HepG2 (cell line): ENCODE results near the gene ITGA6. TPM values are rescaled to one million over a fixed set of nuclear protein-coding genes. Genes with fewer than 3 reads are reported as not detected.
A peak's percentile ranks its signal among the peaks of the same experiment; 100 is the strongest.

Source experiments
- BORCS8-MEF2B ChIP-seq: sonication (generic); formaldehyde crosslinking; IDR thresholded peaks from 2 replicates; pipeline ENCODE4 v1.8.0; 2022; ENCODE audit warnings: mild to moderate bottlenecking, missing genetic modification reagents
- SOX13 ChIP-seq, 3 experiments: fragments of 450-650 bp in 1 of 3; sonication (generic) in 1 of 3; formaldehyde crosslinking in 1 of 3; IDR thresholded peaks in 2 of 3; conservative IDR thresholded peaks in 1 of 3; 2 replicates each; pipeline versions ENCODE4 v1.5.0 to v1.6.1; 2016 to 2020; ENCODE audit warnings: antibody characterized with exemption in 1 of 3, mild to moderate bottlenecking in 1 of 3, missing compliant biosample characterization in 1 of 3, missing genetic modification reagents in 1 of 3, moderate library complexity in 1 of 3
- SOX5 ChIP-seq: IDR thresholded peaks from 2 replicates; pipeline ENCODE4 v1.6.1; 2016; ENCODE audit warnings: borderline replicate concordance
- SP2 ChIP-seq: sonication (generic); formaldehyde crosslinking; IDR thresholded peaks from 2 replicates; pipeline ENCODE4 v1.5.1; 2020; ENCODE audit warnings: mild to moderate bottlenecking, missing genetic modification reagents
- TCF7L2 ChIP-seq: IDR thresholded peaks from 2 replicates; pipeline ENCODE4 v1.6.1; 2011; ENCODE audit warnings: mild to moderate bottlenecking, low read depth, low read length, moderate library complexity
- ZNF331 ChIP-seq: sonication (generic); formaldehyde crosslinking; IDR thresholded peaks from 2 replicates; pipeline ENCODE4 v1.4.0; 2020; ENCODE audit warnings: missing genetic modification reagents
- ZNF468 ChIP-seq: sonication (generic); formaldehyde crosslinking; IDR thresholded peaks from 2 replicates; pipeline ENCODE4 v1.8.0; 2022; ENCODE audit warnings: mild to moderate bottlenecking, moderate library complexity, missing genetic modification reagents
- ZNF607 ChIP-seq: sonication (generic); formaldehyde crosslinking; IDR thresholded peaks from 2 replicates; pipeline ENCODE4 v1.5.1; 2020; ENCODE audit warnings: missing genetic modification reagents, mild to moderate bottlenecking, borderline replicate concordance
- polyA plus RNA-seq, 8 experiments: library from polyadenylated mRNA; depleted of rRNA in 3 of 8; stranded (reverse) in 7 of 8; unstranded in 1 of 8; fragments of >200 nt; fragmentation: Illumina TruSeq in 4 of 8; extraction: Trizol in 4 of 8; gene quantifications; 2 replicates each; pipeline versions ENCODE4 v1.2.1 to v1.2.3, GENCODE V29; 2011 to 2016; ENCODE audit warnings: low read depth in 4 of 8, missing spikeins in 1 of 8, mixed read lengths in 1 of 8; ENCODE audit not compliant: insufficient read depth in 1 of 8
- total RNA-seq, 5 experiments: library from RNA; depleted of rRNA; stranded (reverse); fragments of >200 nt; fragmentation: Illumina TruSeq; extraction: Trizol; gene quantifications; 2 replicates each; pipeline ENCODE4 v1.2.3, GENCODE V29; 2016; ENCODE audit warnings: low read depth in 1 of 5
- TF ChIP-seq, protein P1 (sequence below): sonication (generic); formaldehyde crosslinking; IDR thresholded peaks from 2 replicates; pipeline ENCODE4 v1.4.0; 2020; ENCODE audit warnings: missing genetic modification reagents
- TF ChIP-seq, protein P2 (sequence below): sonication (generic); formaldehyde crosslinking; IDR thresholded peaks from 2 replicates; pipeline ENCODE4 v1.5.0; 2020; ENCODE audit warnings: missing genetic modification reagents
- TF ChIP-seq, protein P3 (sequence below): sonication (generic); formaldehyde crosslinking; IDR thresholded peaks from 2 replicates; pipeline ENCODE4 v1.5.1; 2020; ENCODE audit warnings: mild to moderate bottlenecking, missing genetic modification reagents
- TF ChIP-seq, protein P4 (sequence below): sonication (generic); formaldehyde crosslinking; conservative IDR thresholded peaks from 2 replicates; pipeline ENCODE4 v1.8.0; 2022; ENCODE audit warnings: mild to moderate bottlenecking, moderate library complexity, missing genetic modification reagents
- TF ChIP-seq, protein P5 (sequence below): sonication (generic); formaldehyde crosslinking; IDR thresholded peaks from 2 replicates; pipeline ENCODE4 v1.4.0; 2020; ENCODE audit warnings: missing genetic modification reagents

The ITGA6 gene
- total and polyA plus RNA-seq, 2 of the 13 experiments (the other 11 are each of a cell fraction or from before 2014, with no cell fraction given), result 24.0 to 92.5 TPM

DNA sequence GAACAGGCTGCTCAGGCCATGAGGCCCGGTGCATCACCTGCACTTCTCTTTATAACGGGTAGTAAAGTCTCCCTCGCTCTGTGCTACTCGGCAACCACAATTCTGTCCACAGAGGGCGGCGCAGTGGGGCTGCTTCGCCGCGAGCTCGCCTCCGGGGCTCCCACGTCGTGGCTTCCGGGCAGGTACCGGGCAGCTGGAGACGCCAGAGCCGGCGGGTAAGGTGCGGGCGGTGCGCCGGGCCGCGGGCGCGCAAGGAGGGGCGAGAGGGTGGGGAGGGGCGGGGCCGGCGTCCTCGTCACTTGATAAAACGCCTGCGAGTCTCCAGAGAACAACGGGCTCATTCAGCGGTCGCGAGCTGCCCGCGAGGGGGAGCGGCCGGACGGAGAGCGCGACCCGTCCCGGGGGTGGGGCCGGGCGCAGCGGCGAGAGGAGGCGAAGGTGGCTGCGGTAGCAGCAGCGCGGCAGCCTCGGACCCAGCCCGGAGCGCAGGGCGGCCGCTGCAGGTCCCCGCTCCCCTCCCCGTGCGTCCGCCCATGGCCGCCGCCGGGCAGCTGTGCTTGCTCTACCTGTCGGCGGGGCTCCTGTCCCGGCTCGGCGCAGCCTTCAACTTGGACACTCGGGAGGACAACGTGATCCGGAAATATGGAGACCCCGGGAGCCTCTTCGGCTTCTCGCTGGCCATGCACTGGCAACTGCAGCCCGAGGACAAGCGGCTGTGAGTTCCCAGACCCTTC, at the start of gene ITGA6 (continued):
- TF ChIP-seq, protein P1, sequence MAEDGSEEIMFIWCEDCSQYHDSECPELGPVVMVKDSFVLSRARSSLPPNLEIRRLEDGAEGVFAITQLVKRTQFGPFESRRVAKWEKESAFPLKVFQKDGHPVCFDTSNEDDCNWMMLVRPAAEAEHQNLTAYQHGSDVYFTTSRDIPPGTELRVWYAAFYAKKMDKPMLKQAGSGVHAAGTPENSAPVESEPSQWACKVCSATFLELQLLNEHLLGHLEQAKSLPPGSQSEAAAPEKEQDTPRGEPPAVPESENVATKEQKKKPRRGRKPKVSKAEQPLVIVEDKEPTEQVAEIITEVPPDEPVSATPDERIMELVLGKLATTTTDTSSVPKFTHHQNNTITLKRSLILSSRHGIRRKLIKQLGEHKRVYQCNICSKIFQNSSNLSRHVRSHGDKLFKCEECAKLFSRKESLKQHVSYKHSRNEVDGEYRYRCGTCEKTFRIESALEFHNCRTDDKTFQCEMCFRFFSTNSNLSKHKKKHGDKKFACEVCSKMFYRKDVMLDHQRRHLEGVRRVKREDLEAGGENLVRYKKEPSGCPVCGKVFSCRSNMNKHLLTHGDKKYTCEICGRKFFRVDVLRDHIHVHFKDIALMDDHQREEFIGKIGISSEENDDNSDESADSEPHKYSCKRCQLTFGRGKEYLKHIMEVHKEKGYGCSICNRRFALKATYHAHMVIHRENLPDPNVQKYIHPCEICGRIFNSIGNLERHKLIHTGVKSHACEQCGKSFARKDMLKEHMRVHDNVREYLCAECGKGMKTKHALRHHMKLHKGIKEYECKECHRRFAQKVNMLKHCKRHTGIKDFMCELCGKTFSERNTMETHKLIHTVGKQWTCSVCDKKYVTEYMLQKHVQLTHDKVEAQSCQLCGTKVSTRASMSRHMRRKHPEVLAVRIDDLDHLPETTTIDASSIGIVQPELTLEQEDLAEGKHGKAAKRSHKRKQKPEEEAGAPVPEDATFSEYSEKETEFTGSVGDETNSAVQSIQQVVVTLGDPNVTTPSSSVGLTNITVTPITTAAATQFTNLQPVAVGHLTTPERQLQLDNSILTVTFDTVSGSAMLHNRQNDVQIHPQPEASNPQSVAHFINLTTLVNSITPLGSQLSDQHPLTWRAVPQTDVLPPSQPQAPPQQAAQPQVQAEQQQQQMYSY (CRISPR knock-in tag), result no peak; the same call in 1 of the 2 replicates
- TF ChIP-seq ZNF331 (CRISPR knock-in tag) (0 out of 2 replicates have a peak, but pooled peaks have one; percentile 71), BORCS8-MEF2B (CRISPR knock-in tag) (peak; percentile 51), ZNF607 (CRISPR knock-in tag) (peak; percentile 55; the same call in 1 of the 2 replicates), SOX13 (IDR thresholded peaks at IDR 0.05) (no peak), SOX13 (CRISPR knock-in tag; conservative IDR thresholded peaks at IDR 0.05 in 1 of 2, IDR thresholded peaks at IDR 0.05 in 1 of 2) (peak in 1 of 2 experiments; percentile 71; a peak in 2 of 4 replicates), TCF7L2 (no peak), ZNF468 (CRISPR knock-in tag) (no peak; the same call in 1 of the 2 replicates), SOX5 (CRISPR knock-in tag) (no peak; the same call in 1 of the 2 replicates), SP2 (CRISPR knock-in tag) (no peak; the same call in 1 of the 2 replicates)
- TF ChIP-seq, protein P2, sequence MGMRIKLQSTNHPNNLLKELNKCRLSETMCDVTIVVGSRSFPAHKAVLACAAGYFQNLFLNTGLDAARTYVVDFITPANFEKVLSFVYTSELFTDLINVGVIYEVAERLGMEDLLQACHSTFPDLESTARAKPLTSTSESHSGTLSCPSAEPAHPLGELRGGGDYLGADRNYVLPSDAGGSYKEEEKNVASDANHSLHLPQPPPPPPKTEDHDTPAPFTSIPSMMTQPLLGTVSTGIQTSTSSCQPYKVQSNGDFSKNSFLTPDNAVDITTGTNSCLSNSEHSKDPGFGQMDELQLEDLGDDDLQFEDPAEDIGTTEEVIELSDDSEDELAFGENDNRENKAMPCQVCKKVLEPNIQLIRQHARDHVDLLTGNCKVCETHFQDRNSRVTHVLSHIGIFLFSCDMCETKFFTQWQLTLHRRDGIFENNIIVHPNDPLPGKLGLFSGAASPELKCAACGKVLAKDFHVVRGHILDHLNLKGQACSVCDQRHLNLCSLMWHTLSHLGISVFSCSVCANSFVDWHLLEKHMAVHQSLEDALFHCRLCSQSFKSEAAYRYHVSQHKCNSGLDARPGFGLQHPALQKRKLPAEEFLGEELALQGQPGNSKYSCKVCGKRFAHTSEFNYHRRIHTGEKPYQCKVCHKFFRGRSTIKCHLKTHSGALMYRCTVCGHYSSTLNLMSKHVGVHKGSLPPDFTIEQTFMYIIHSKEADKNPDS (CRISPR knock-in tag), result no peak
- TF ChIP-seq, protein P3, sequence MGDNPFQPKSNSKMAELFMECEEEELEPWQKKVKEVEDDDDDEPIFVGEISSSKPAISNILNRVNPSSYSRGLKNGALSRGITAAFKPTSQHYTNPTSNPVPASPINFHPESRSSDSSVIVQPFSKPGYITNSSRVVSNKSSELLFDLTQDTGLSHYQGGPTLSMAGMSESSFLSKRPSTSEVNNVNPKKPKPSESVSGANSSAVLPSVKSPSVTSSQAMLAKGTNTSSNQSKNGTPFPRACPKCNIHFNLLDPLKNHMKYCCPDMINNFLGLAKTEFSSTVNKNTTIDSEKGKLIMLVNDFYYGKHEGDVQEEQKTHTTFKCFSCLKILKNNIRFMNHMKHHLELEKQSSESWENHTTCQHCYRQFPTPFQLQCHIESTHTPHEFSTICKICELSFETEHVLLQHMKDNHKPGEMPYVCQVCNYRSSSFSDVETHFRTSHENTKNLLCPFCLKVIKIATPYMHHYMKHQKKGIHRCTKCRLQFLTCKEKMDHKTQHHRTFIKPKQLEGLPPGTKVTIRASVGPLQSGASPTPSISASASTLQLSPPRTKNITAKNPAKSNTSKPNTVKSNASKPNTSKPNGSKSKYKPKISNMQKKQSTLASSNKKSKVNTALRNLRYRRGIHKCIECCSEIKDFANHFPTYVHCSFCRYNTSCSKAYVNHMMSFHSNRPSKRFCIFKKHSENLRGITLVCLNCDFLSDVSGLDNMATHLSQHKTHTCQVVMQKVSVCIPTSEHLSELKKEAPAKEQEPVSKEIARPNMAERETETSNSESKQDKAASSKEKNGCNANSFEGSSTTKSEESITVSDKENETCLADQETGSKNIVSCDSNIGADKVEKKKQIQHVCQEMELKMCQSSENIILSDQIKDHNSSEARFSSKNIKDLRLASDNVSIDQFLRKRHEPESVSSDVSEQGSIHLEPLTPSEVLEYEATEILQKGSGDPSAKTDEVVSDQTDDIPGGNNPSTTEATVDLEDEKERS (CRISPR knock-in tag), result no peak
- TF ChIP-seq, protein P4, sequence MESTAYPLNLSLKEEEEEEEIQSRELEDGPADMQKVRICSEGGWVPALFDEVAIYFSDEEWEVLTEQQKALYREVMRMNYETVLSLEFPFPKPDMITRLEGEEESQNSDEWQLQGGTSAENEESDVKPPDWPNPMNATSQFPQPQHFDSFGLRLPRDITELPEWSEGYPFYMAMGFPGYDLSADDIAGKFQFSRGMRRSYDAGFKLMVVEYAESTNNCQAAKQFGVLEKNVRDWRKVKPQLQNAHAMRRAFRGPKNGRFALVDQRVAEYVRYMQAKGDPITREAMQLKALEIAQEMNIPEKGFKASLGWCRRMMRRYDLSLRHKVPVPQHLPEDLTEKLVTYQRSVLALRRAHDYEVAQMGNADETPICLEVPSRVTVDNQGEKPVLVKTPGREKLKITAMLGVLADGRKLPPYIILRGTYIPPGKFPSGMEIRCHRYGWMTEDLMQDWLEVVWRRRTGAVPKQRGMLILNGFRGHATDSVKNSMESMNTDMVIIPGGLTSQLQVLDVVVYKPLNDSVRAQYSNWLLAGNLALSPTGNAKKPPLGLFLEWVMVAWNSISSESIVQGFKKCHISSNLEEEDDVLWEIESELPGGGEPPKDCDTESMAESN (CRISPR knock-in tag), result peak; percentile 95
- TF ChIP-seq, protein P5, sequence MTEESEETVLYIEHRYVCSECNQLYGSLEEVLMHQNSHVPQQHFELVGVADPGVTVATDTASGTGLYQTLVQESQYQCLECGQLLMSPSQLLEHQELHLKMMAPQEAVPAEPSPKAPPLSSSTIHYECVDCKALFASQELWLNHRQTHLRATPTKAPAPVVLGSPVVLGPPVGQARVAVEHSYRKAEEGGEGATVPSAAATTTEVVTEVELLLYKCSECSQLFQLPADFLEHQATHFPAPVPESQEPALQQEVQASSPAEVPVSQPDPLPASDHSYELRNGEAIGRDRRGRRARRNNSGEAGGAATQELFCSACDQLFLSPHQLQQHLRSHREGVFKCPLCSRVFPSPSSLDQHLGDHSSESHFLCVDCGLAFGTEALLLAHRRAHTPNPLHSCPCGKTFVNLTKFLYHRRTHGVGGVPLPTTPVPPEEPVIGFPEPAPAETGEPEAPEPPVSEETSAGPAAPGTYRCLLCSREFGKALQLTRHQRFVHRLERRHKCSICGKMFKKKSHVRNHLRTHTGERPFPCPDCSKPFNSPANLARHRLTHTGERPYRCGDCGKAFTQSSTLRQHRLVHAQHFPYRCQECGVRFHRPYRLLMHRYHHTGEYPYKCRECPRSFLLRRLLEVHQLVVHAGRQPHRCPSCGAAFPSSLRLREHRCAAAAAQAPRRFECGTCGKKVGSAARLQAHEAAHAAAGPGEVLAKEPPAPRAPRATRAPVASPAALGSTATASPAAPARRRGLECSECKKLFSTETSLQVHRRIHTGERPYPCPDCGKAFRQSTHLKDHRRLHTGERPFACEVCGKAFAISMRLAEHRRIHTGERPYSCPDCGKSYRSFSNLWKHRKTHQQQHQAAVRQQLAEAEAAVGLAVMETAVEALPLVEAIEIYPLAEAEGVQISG (CRISPR knock-in tag), result peak; percentile 57; the same call in 1 of the 2 replicates
